HepG2 (cell line): Measurements from ENCODE around the gene ZSCAN31. TPM values are rescaled to one million over a fixed set of nuclear protein-coding genes. Genes with fewer than 3 reads are reported as not detected.

Experiments
- ATAC-seq: fragments of 200-7000 bp; cut with Tn5 transposase; 3 replicates; pipeline ENCODE4 v1.9.1; 2020; ENCODE audit warnings: mild to moderate bottlenecking, moderate library complexity
- BruUV-seq: library from RNA; stranded (reverse); fragments of 400-500 nt; replicated peaks from 2 replicates; lab custom pipeline; 2021; lab: Mats Ljungman, UMichigan
- CTCF ChIA-PET: fragments of 300-600 bp; formaldehyde crosslinking; extraction: SDS; loops from one replicate; lab custom pipeline; 2021; ENCODE audit warnings: low total read pairs, inconsistent platforms, low intra/inter-chr PET ratio; lab: Yijun Ruan, JAX
- POLR2A ChIA-PET: fragments of 350-600 bp; sonication (Branson Sonifier 250); formaldehyde crosslinking; loops from one replicate; lab custom pipeline; 2020; ENCODE audit warnings: antibody characterized with exemption, inconsistent platforms; lab: Yijun Ruan, JAX
- DNase-seq: peaks from one replicate; pipeline ENCODE4 v3.0.0-alpha.2; 2015; ENCODE audit warnings: low spot score
- FAIRE-seq: peaks from 3 replicates; lab custom pipeline; 2011; peaks lifted over from hg19 to GRCh38; lab: Jason Lieb, UNC
- H2AFZ ChIP-seq: one replicate; pipeline ENCODE4 v1.6.1; 2011; ENCODE audit warnings: low read length, inconsistent platforms
- H3K27ac ChIP-seq: fragments of 300-600 bp; 3 replicates; pipeline ENCODE4 v1.8.0; 2011; ENCODE audit warnings: mixed run types, mild to moderate bottlenecking, mixed read lengths, low read length, inconsistent platforms; ENCODE audit not compliant: insufficient read depth; ENCODE audit errors: extremely low read length
- H3K27me3 ChIP-seq, 2 experiments: fragments of 200-600 bp in 1 of 2; 2 replicates in 1 of 2; 3 replicates in 1 of 2; pipeline versions ENCODE4 v1.6.0 to v1.8.0; 2011; ENCODE audit warnings: low read length in 2 of 2, mild to moderate bottlenecking in 2 of 2, moderate library complexity in 2 of 2, inconsistent platforms in 1 of 2; ENCODE audit not compliant: insufficient read depth in 2 of 2, control insufficient read depth in 1 of 2
- H3K36me3 ChIP-seq, 2 experiments: fragments of 200-600 bp in 1 of 2; replicated peaks in 1 of 2; 2 replicates in 1 of 2; 3 replicates in 1 of 2; pipeline versions ENCODE4 v1.5.1 to v1.8.0; 2011; ENCODE audit warnings: low read length in 2 of 2, inconsistent platforms in 1 of 2; ENCODE audit not compliant: insufficient read depth in 2 of 2, control insufficient read depth in 1 of 2
- H3K4me1 ChIP-seq: 2 replicates; pipeline ENCODE4 v1.5.1; 2012; ENCODE audit warnings: low read length, inconsistent platforms; ENCODE audit not compliant: insufficient read depth
- H3K4me2 ChIP-seq: 2 replicates; pipeline ENCODE4 v1.6.0; 2011; ENCODE audit warnings: low read depth, low read length, inconsistent platforms
- H3K4me3 ChIP-seq, 3 experiments: fragments of 200-600 bp in 1 of 3; sonication (generic), shearing (Covaris generic) in 1 of 3; replicated peaks in 1 of 3; 2 replicates each; pipeline ENCODE4 v1.5.1; 2011 to 2016; ENCODE audit warnings: low read length in 3 of 3, inconsistent platforms in 2 of 3, low read depth in 2 of 3, mild to moderate bottlenecking in 2 of 3, control low read depth in 1 of 3, mixed read lengths in 1 of 3; ENCODE audit not compliant: insufficient read depth in 1 of 3
- H3K79me2 ChIP-seq: one replicate; pipeline ENCODE4 v1.6.1; 2011; ENCODE audit warnings: low read length, inconsistent platforms; ENCODE audit not compliant: insufficient read depth
- H3K9ac ChIP-seq: 2 replicates; pipeline ENCODE4 v1.6.0; 2011; ENCODE audit warnings: mild to moderate bottlenecking, low read depth, low read length, inconsistent platforms; ENCODE audit not compliant: insufficient read depth
- H3K9me3 ChIP-seq: 2 replicates; pipeline ENCODE4 v1.5.1; 2012; ENCODE audit warnings: mild to moderate bottlenecking, low read length
- H4K20me1 ChIP-seq: 2 replicates; pipeline ENCODE4 v1.6.0; 2011; ENCODE audit warnings: inconsistent platforms, mild to moderate bottlenecking, low read length, moderate library complexity; ENCODE audit not compliant: insufficient read depth
- CENPX ChIP-seq: sonication (generic); formaldehyde crosslinking; IDR thresholded peaks from 2 replicates; pipeline ENCODE4 v1.9.0; 2021; ENCODE audit warnings: mild to moderate bottlenecking, missing genetic modification reagents, moderate library complexity
- CSRNP2 ChIP-seq: sonication (generic); formaldehyde crosslinking; conservative IDR thresholded peaks from 2 replicates; pipeline ENCODE4 v1.8.0; 2022; ENCODE audit warnings: low read depth, missing genetic modification reagents
- FOSL2 ChIP-seq: sonication (generic); formaldehyde crosslinking; IDR thresholded peaks from 2 replicates; pipeline ENCODE4 v1.4.0; 2020; ENCODE audit warnings: missing genetic modification reagents
- HDAC2 ChIP-seq: sonication (generic); formaldehyde crosslinking; IDR thresholded peaks from 2 replicates; pipeline ENCODE4 v1.4.0; 2020; ENCODE audit warnings: missing genetic modification reagents
- MYNN ChIP-seq: sonication (generic); formaldehyde crosslinking; IDR thresholded peaks from 2 replicates; pipeline ENCODE4 v1.4.0; 2020; ENCODE audit warnings: mild to moderate bottlenecking, low read depth, missing genetic modification reagents
- NFE2L2 ChIP-seq: fragments of 150-350 bp; IDR thresholded peaks from 2 replicates; pipeline ENCODE4 v1.6.1; 2014; ENCODE audit warnings: low read length
- NRL ChIP-seq: sonication (generic); formaldehyde crosslinking; IDR thresholded peaks from 2 replicates; pipeline ENCODE4 v1.5.0; 2020; ENCODE audit warnings: missing genetic modification reagents, mild to moderate bottlenecking, moderate library complexity, borderline replicate concordance
- PHF5A ChIP-seq: IDR thresholded peaks from one replicate; pipeline ENCODE4 v1.6.1; 2018; ENCODE audit warnings: low read depth, missing genetic modification reagents; ENCODE audit not compliant: unreplicated experiment
- PPARG ChIP-seq: conservative IDR thresholded peaks from 2 replicates; pipeline ENCODE4 v1.6.1; 2016; ENCODE audit warnings: missing biosample characterization, missing genetic modification reagents
- RARG ChIP-seq: sonication (generic); formaldehyde crosslinking; IDR thresholded peaks from 2 replicates; pipeline ENCODE4 v1.4.0; 2020; ENCODE audit warnings: low read depth, mild to moderate bottlenecking, missing genetic modification reagents
- RFX1 ChIP-seq: fragments of 450-650 bp; IDR thresholded peaks from 2 replicates; pipeline ENCODE4 v1.6.1; 2017
- SNRNP70 ChIP-seq: fragments of 200-400 bp; formaldehyde crosslinking; IDR thresholded peaks from 2 replicates; pipeline ENCODE4 v1.6.1; 2017; ENCODE audit warnings: mild to moderate bottlenecking, low read depth, low read length, moderate library complexity
- TCF7L2 ChIP-seq: IDR thresholded peaks from 2 replicates; pipeline ENCODE4 v1.6.1; 2011; ENCODE audit warnings: mild to moderate bottlenecking, low read depth, low read length, moderate library complexity
- TOPORS ChIP-seq: sonication (generic); formaldehyde crosslinking; IDR thresholded peaks from 2 replicates; pipeline ENCODE4 v1.8.0; 2023; ENCODE audit warnings: mild to moderate bottlenecking, missing genetic modification reagents
- U2AF1 ChIP-seq: fragments of 200-400 bp; formaldehyde crosslinking; optimal IDR thresholded peaks from 2 replicates; pipeline ENCODE3; 2017; ENCODE audit warnings: mild to moderate bottlenecking, low read depth, low read length
- ZBTB38 ChIP-seq: sonication (generic); formaldehyde crosslinking; IDR thresholded peaks from 2 replicates; pipeline ENCODE4 v1.5.1; 2020; ENCODE audit warnings: mild to moderate bottlenecking, missing genetic modification reagents
- ZNF383 ChIP-seq: sonication (generic); formaldehyde crosslinking; IDR thresholded peaks from 2 replicates; pipeline ENCODE4 v1.4.0; 2020; ENCODE audit warnings: missing genetic modification reagents, mild to moderate bottlenecking, borderline replicate concordance
- ZNF782 ChIP-seq: sonication (generic); formaldehyde crosslinking; IDR thresholded peaks from 2 replicates; pipeline ENCODE4 v1.4.0; 2020; ENCODE audit warnings: missing genetic modification reagents, mild to moderate bottlenecking, borderline replicate concordance
- WGBS: methylation state at CpG from one replicate; pipeline ENCODE4 v1.1.6; 2017; ENCODE audit warnings: low lambda C conversion rate; 5-methylcytosine and 5-hydroxymethylcytosine counted together
- in situ Hi-C: cut with HindIII; loops from 2 replicates; pipeline ENCODE4 v1.10.0; 2017; ENCODE audit warnings: low pct_unique_long_range_greater_than_20kb; ENCODE audit not compliant: extremely low pct_ligation_motif_present
- intact Hi-C: fragments of 100-400 bp; cut with micrococcal nuclease; formaldehyde crosslinking; loops from one replicate; pipeline ENCODE4 v1.10.0; 2022; ENCODE audit not compliant: unreplicated experiment
- polyA plus RNA-seq, 8 experiments: library from polyadenylated mRNA; depleted of rRNA in 3 of 8; stranded (reverse) in 7 of 8; unstranded in 1 of 8; fragments of >200 nt; fragmentation: Illumina TruSeq in 4 of 8; extraction: Trizol in 4 of 8; gene quantifications; 2 replicates each; pipeline versions ENCODE4 v1.2.1 to v1.2.3, GENCODE V29; 2011 to 2016; ENCODE audit warnings: low read depth in 4 of 8, missing spikeins in 1 of 8, mixed read lengths in 1 of 8; ENCODE audit not compliant: insufficient read depth in 1 of 8
- total RNA-seq, 5 experiments: library from RNA; depleted of rRNA; stranded (reverse); fragments of >200 nt; fragmentation: Illumina TruSeq; extraction: Trizol; gene quantifications; 2 replicates each; pipeline ENCODE4 v1.2.3, GENCODE V29; 2016; ENCODE audit warnings: low read depth in 1 of 5
- TF ChIP-seq, protein P1 (sequence below): sonication (generic); formaldehyde crosslinking; IDR thresholded peaks from 2 replicates; pipeline ENCODE4 v1.5.0; 2020; ENCODE audit warnings: mild to moderate bottlenecking, missing genetic modification reagents, borderline replicate concordance
- TF ChIP-seq, protein P2 (sequence below): sonication (generic); formaldehyde crosslinking; IDR thresholded peaks from 2 replicates; pipeline ENCODE4 v1.4.0; 2020; ENCODE audit warnings: mild to moderate bottlenecking, missing genetic modification reagents

Gene ZSCAN31
- total and polyA plus RNA-seq, 2 of the 13 experiments (the other 11 are each of a cell fraction or from before 2014, with no cell fraction given) = 5.3 to 6.2 TPM

DNA sequence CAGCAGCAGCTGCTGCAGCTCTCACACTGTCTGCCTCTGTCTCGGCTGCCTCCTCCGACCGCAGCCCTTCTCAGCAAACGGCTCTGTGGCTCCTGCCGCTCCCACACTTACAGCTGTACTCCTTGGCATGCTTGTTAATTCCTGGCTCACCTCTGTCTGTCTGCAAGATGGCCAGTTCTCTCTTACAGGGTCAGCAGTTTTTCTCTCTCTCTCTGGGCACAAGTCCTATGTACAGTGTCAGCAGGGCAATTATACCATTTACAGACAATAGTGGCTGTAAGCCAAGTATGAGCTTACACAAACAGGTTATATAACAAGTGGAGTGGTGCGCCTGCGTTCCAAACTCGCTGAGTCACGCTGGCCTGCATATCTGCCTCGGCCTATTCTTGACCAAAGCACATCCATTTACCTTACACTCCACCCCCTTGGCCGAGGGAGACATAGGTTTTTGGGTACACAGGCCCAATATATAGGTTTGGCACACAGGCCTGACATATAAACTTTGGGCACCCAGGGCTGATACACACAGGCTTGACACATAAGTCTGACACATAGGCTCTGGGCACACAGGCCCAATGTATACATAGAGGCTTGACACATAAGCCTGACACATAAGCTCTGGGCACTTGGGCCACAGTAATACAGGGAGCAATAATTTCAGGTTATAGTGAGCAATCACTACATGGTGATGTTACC is 18.2 kb upstream of the ZSCAN31 start:
- BruUV-seq = no TSS peak
- Histone ChIP-seq H3K4me2 (no peak overlapping the region), H3K4me3 (no peak overlapping the region), H3K27me3 (no peaks in the 10 kb centered on the region; a peak in 1 of 5 replicates), H3K27ac (no peak overlapping the region), H4K20me1 (no peaks in the 10 kb centered on the region), H3K9ac (no peak overlapping the region), H3K79me2 (peaks cover 26% of the 10 kb centered on the region), H2AFZ (no peak overlapping the region), H3K4me1 (peaks cover 40% of the 10 kb centered on the region), H3K36me3 (no peaks in the 10 kb centered on the region), H3K9me3 (no peaks in the 10 kb centered on the region)
- FAIRE-seq (no peak), DNase-seq (no peak), ATAC-seq (no peak)
- WGBS = 92% methylated on average over 11 of the region's 11 CpGs
- POLR2A ChIA-PET = interaction anchor here (1.0 to 3.8 kb wide), 4 partner anchors 18 to 218 kb away, joined by 3 to 35 read pairs (median 8); partner anchors contain the start of genes ZSCAN26 and ZSCAN31
- intact Hi-C loops (no loop called here), in situ Hi-C loops (no loop called here)
- CTCF ChIA-PET = no interaction called here
- TF ChIP-seq, protein P1, sequence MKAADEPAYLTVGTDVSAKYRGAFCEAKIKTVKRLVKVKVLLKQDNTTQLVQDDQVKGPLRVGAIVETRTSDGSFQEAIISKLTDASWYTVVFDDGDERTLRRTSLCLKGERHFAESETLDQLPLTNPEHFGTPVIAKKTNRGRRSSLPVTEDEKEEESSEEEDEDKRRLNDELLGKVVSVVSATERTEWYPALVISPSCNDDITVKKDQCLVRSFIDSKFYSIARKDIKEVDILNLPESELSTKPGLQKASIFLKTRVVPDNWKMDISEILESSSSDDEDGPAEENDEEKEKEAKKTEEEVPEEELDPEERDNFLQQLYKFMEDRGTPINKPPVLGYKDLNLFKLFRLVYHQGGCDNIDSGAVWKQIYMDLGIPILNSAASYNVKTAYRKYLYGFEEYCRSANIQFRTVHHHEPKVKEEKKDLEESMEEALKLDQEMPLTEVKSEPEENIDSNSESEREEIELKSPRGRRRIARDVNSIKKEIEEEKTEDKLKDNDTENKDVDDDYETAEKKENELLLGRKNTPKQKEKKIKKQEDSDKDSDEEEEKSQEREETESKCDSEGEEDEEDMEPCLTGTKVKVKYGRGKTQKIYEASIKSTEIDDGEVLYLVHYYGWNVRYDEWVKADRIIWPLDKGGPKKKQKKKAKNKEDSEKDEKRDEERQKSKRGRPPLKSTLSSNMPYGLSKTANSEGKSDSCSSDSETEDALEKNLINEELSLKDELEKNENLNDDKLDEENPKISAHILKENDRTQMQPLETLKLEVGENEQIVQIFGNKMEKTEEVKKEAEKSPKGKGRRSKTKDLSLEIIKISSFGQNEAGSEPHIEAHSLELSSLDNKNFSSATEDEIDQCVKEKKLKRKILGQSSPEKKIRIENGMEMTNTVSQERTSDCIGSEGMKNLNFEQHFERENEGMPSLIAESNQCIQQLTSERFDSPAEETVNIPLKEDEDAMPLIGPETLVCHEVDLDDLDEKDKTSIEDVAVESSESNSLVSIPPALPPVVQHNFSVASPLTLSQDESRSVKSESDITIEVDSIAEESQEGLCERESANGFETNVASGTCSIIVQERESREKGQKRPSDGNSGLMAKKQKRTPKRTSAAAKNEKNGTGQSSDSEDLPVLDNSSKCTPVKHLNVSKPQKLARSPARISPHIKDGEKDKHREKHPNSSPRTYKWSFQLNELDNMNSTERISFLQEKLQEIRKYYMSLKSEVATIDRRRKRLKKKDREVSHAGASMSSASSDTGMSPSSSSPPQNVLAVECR (CRISPR knock-in tag) = 0 out of 2 replicates have a peak, but pooled peaks have one; percentile 15
- no peak for TF ChIP-seq MYNN (CRISPR knock-in tag)
- TF ChIP-seq, protein P2, sequence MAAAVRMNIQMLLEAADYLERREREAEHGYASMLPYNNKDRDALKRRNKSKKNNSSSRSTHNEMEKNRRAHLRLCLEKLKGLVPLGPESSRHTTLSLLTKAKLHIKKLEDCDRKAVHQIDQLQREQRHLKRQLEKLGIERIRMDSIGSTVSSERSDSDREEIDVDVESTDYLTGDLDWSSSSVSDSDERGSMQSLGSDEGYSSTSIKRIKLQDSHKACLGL (CRISPR knock-in tag) = no peak
- no peak for TF ChIP-seq NRL (CRISPR knock-in tag)
- TF ChIP-seq ZBTB38 (CRISPR knock-in tag) = no peak
- TF ChIP-seq NFE2L2 = peak; percentile 51; the same call in 1 of the 2 replicates
- TF ChIP-seq RARG (CRISPR knock-in tag) = no peak
- TF ChIP-seq U2AF1 = no peak
- TF ChIP-seq SNRNP70 = no peak
- no peak for TF ChIP-seq ZNF383 (CRISPR knock-in tag)
- TF ChIP-seq HDAC2 (CRISPR knock-in tag) = no peak
- TF ChIP-seq TCF7L2 = no peak
- no peak for TF ChIP-seq RFX1
- no peak for TF ChIP-seq TOPORS (CRISPR knock-in tag)
- TF ChIP-seq PPARG (CRISPR knock-in tag) = no peak
- peak; percentile 59 for TF ChIP-seq FOSL2 (CRISPR knock-in tag)
- TF ChIP-seq CSRNP2 (CRISPR knock-in tag) = no peak
- TF ChIP-seq PHF5A (CRISPR knock-in tag) = no peak
- TF ChIP-seq ZNF782 = no peak
- TF ChIP-seq CENPX (CRISPR knock-in tag) = no peak
